ENCODE results near the gene LAMA4. TPM values are rescaled to one million over a fixed set of nuclear protein-coding genes. Genes with fewer than 3 reads are reported as not detected.

Gene LAMA4
- total RNA-seq, 1 experiment from 2014 or later = 1.1 TPM

DNA sequence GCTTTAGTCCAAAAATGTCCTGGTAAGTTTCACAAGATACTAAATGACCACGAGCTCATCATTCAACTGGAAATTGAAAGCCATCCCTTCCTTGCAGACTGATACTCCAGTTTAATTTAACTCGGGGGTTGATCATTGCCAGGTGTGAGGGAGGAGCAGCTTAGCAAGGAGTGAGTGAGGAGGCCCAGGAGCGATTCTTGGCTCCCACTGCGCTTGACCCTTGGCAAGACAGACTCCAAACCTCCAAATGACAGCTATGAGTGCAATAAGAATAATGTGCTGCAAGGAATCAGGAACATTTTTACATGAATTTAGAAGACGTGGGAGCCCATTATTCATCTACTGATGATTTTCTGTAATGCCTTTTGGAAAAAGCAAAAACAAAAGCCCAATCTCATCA, 64.9 kb downstream of the LAMA4 start:
- Histone ChIP-seq H2BK120ac (ENCODE audit: low read depth, low read length, poor library complexity, severe bottlenecking) (no peak overlapping the region), H3K4ac (ENCODE audit: low read depth, low read length) (no peak overlapping the region), H2BK20ac (ENCODE audit: low read depth, low read length, poor library complexity, severe bottlenecking) (no peak overlapping the region), H2BK15ac (ENCODE audit: low read depth, low read length) (no peak overlapping the region), H3K27me3 (ENCODE audit: insufficient read depth, low read length) (no peaks in the 10 kb centered on the region), H4K20me1 (ENCODE audit: control insufficient read depth, insufficient read depth, insufficient read length) (no peaks in the 10 kb centered on the region), H3K27ac (ENCODE audit: insufficient read length, low read depth, low read length) (no peak overlapping the region), H3K79me2 (ENCODE audit: insufficient read depth, low read length) (no peaks in the 10 kb centered on the region), H3T11ph (ENCODE audit: low read length) (no peak overlapping the region), H2BK5ac (ENCODE audit: insufficient read length, low read length) (no peak overlapping the region), H2AK5ac (ENCODE audit: insufficient read length, low read length) (no peak overlapping the region), H3K23ac (ENCODE audit: insufficient read length, low read depth, low read length) (no peak overlapping the region), H3K79me1 (ENCODE audit: insufficient read depth, low read depth, low read length, poor library complexity, severe bottlenecking) (no peaks in the 10 kb centered on the region), H2AFZ (ENCODE audit: low read length) (no peak overlapping the region), H2BK12ac (ENCODE audit: insufficient read length, low read depth, low read length) (no peak overlapping the region), H3K9me3 (ENCODE audit: control insufficient read depth, low read depth, low read length) (no peaks in the 10 kb centered on the region), H4K5ac (ENCODE audit: insufficient read length, low read depth, low read length) (no peak overlapping the region), H3K14ac (ENCODE audit: insufficient read depth, low read length) (no peak overlapping the region), H3K9ac (ENCODE audit: extremely low read depth, insufficient read length, low read length) (no peak overlapping the region), H3K23me2 (ENCODE audit: insufficient read length, low read depth, low read length, poor library complexity, severe bottlenecking) (no peaks in the 10 kb centered on the region), H4K91ac (ENCODE audit: insufficient read length, low read depth, low read length) (no peak overlapping the region), H4K8ac (replicated peaks; ENCODE audit: insufficient read length, low read depth, low read length) (no peak overlapping the region), H3K4me2 (ENCODE audit: insufficient read depth, insufficient read length, low read length) (no peak overlapping the region), H3K56ac (ENCODE audit: insufficient read length, low read depth, low read length) (no peak overlapping the region), H3K4me1 (ENCODE audit: insufficient read depth, low read length) (no peaks in the 10 kb centered on the region), H3K18ac (ENCODE audit: insufficient read length, low read depth, low read length) (no peak overlapping the region)
- DNase-seq = no peak
- TF ChIP-seq, protein P1, sequence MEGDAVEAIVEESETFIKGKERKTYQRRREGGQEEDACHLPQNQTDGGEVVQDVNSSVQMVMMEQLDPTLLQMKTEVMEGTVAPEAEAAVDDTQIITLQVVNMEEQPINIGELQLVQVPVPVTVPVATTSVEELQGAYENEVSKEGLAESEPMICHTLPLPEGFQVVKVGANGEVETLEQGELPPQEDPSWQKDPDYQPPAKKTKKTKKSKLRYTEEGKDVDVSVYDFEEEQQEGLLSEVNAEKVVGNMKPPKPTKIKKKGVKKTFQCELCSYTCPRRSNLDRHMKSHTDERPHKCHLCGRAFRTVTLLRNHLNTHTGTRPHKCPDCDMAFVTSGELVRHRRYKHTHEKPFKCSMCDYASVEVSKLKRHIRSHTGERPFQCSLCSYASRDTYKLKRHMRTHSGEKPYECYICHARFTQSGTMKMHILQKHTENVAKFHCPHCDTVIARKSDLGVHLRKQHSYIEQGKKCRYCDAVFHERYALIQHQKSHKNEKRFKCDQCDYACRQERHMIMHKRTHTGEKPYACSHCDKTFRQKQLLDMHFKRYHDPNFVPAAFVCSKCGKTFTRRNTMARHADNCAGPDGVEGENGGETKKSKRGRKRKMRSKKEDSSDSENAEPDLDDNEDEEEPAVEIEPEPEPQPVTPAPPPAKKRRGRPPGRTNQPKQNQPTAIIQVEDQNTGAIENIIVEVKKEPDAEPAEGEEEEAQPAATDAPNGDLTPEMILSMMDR (conservative IDR thresholded peaks at IDR 0.05) = no peak
- Mint-ChIP-seq H3K27me3 (ENCODE audit: low read depth) (no peaks in the 10 kb centered on the region; the same call in 1 of the 2 replicates), H3K4me1 (peaks cover 7 to 8% of the 10 kb centered on the region in 2 experiments; a peak in 3 of 4 replicates), H3K36me3 (ENCODE audit: insufficient read depth in 1 of 3, low read depth in 3 of 3) (no peaks in the 10 kb centered on the region), H3K9me3 (no peaks in the 10 kb centered on the region), H3K4me3 (no peak overlapping the region), H3K27ac (no peak overlapping the region)
- no CpG with 5 or more reads among the region's 5 CpGs for WGBS (ENCODE audit: extremely low coverage, insufficient read length, low lambda C conversion rate)
